Activated CD4-positive, alpha-beta T cell treated with anti-CD3 and anti-CD28 coated beads, Interleukin-2, amount 50 U/mL, for 1 hour (primary cell): ENCODE results near the gene GINS2.

Experiments
- DNase-seq: peaks from one replicate; pipeline ENCODE4 v3.0.0-alpha.2; 2020

The GINS2 gene

GRCh38 chr16:85688586-85689284, at the start of gene GINS2:
Gene GINS2, minus strand, starts transcription at chr16:85688954. Its CDS starts 56 bp downstream, at chr16:85688898.
- DNase-seq = peak; percentile 87

- DNase-seq = no peak
These were observed 48.2 kb upstream of the GINS2 start for GRCh38 chr16:85736921-85737320.

GRCh38 chr16:85735946-85736345, 47.2 kb upstream of the GINS2 start:
- no peak for DNase-seq

- peak; percentile 44 for DNase-seq
These were observed 46.5 kb upstream of the GINS2 start for GRCh38 chr16:85735225-85735635.

- no peak for DNase-seq
These were observed 45.7 kb upstream of the GINS2 start for GRCh38 chr16:85734311-85735017.

- no peak for DNase-seq
These were observed 45.1 kb upstream of the GINS2 start for GRCh38 chr16:85733839-85734170.

- DNase-seq = no peak
These were observed 44.5 kb upstream of the GINS2 start for GRCh38 chr16:85733155-85733838.

GRCh38 chr16:85731179-85731578, 42.4 kb upstream of the GINS2 start:
- no peak for DNase-seq

- no peak for DNase-seq
These were observed 41.4 kb upstream of the GINS2 start for GRCh38 chr16:85730186-85730465.

- DNase-seq = no peak
These were observed 40.9 kb upstream of the GINS2 start for GRCh38 chr16:85729452-85730185.

GRCh38 chr16:85728879-85729278, 40.1 kb upstream of the GINS2 start:
- no peak for DNase-seq

- no peak for DNase-seq
These were observed 36.2 kb upstream of the GINS2 start for GRCh38 chr16:85724936-85725335.

GRCh38 chr16:85724126-85724879, 35.5 kb upstream of the GINS2 start:
- DNase-seq = no peak

GRCh38 chr16:85722128-85722893, 33.6 kb upstream of the GINS2 start:
- no peak for DNase-seq

GRCh38 chr16:85720302-85720637, 31.5 kb upstream of the GINS2 start:
- DNase-seq = no peak

GRCh38 chr16:85719605-85720301, 31.0 kb upstream of the GINS2 start:
- DNase-seq = no peak

GRCh38 chr16:85718682-85719081, 29.9 kb upstream of the GINS2 start:
- no peak for DNase-seq

- no peak for DNase-seq
These were observed 29.4 kb upstream of the GINS2 start for GRCh38 chr16:85718153-85718477.

GRCh38 chr16:85717393-85718152, 28.8 kb upstream of the GINS2 start:
- peak; percentile 52 for DNase-seq

GRCh38 chr16:85716680-85717038, 27.9 kb upstream of the GINS2 start:
- DNase-seq = no peak
